Activated CD4-positive, CD25-positive, alpha-beta regulatory T cell treated with anti-CD3 and anti-CD28 coated beads, Interleukin-2, amount 50 U/mL, for 16 hours (primary cell): ENCODE results near the gene GRM8.
"Not testable (repeated sequence)": the region's sequence is repeated elsewhere in the genome, so short reads cannot be mapped to it uniquely, and the experiment has no call there.

Experiments used
- DNase-seq: peaks from one replicate; pipeline ENCODE4 v3.0.0-alpha.2; 2020; ENCODE audit warnings: low read depth, low spot score

GRM8 gene

GRCh38 chr7:126727930-126728391 is 524.8 kb downstream of the GRM8 start:
- DNase-seq: no peak

GRCh38 chr7:126723966-126724544 is 528.7 kb downstream of the GRM8 start:
- no peak for DNase-seq

- no peak for DNase-seq
Measured at GRCh38 chr7:126720232-126720631, 532.5 kb downstream of the GRM8 start.

- no peak for DNase-seq
Measured at GRCh38 chr7:126718419-126718818, 534.3 kb downstream of the GRM8 start.

- DNase-seq: no peak
Measured at GRCh38 chr7:126716321-126716720, 536.4 kb downstream of the GRM8 start.

- DNase-seq: no peak
Measured at GRCh38 chr7:126715076-126715475, 537.7 kb downstream of the GRM8 start.

GRCh38 chr7:126702242-126703016 is 550.3 kb downstream of the GRM8 start:
- no peak for DNase-seq

- peak; percentile 50 for DNase-seq
Measured at GRCh38 chr7:126700807-126701604, 551.7 kb downstream of the GRM8 start.

- no peak for DNase-seq
Measured at GRCh38 chr7:126699707-126700106, 553.0 kb downstream of the GRM8 start.

GRCh38 chr7:126698909-126699308 is 553.8 kb downstream of the GRM8 start:
- DNase-seq: no peak

GRCh38 chr7:126698446-126698845 is 554.3 kb downstream of the GRM8 start:
- no peak for DNase-seq

- DNase-seq: no peak
Measured at GRCh38 chr7:126696256-126697038, 556.3 kb downstream of the GRM8 start.

GRCh38 chr7:126690848-126691751 is 561.6 kb downstream of the GRM8 start:
- no peak for DNase-seq

- DNase-seq: no peak
Measured at GRCh38 chr7:126690104-126690503, 562.6 kb downstream of the GRM8 start.

GRCh38 chr7:126689037-126689436 is 563.7 kb downstream of the GRM8 start:
- no peak for DNase-seq

GRCh38 chr7:126686474-126686873 is 566.3 kb downstream of the GRM8 start:
- DNase-seq: no peak

GRCh38 chr7:126685596-126685995 is 567.1 kb downstream of the GRM8 start:
- DNase-seq: no peak

GRCh38 chr7:126685018-126685573 is 567.6 kb downstream of the GRM8 start:
- no peak for DNase-seq

GRCh38 chr7:126682176-126682575 is 570.6 kb downstream of the GRM8 start:
- DNase-seq: no peak

- DNase-seq: not testable (repeated sequence)
Measured at GRCh38 chr7:126668762-126669161, 584.0 kb downstream of the GRM8 start.
